ENCODE measurements around the gene CYLD.

The CYLD gene

DNA sequence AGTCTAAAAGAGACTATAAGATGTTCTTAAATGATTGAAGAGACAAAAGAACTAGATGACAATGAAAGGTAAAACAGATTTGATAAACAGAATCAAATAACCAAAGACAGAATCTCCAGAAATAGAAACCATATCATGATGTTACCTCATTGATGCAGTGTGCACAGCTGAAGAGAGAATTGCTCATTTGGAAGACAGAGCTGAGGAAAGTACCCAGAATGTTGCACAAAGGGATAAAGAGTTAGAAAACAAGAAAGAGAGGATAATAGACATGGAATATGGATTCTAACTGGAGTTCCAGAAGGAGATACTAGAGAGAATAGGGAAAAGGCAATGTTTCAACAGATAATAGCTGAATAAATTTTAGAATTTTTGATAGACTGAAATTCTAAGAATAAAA is 47.9 kb downstream of the CYLD start:
- ATAC-seq (no peak), DNase-seq (no peak)

DNA sequence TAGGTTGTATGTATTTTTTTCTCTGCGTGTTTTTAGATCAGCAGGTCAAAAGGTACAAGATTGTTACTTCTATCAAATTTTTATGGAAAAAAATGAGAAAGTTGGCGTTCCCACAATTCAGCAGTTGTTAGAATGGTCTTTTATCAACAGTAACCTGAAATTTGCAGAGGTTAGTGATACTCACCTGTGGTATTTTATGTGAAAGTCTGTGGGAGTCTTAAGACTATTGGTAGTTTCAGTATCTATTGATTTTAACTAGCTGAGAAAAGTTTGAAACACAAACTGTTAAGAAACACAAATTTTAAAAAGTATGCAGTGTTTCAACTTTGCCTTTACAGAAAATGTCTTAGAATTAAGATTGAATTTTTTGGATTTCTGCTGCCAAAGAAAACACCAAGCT is 49.6 kb downstream of the CYLD start:
- DNase-seq (no peak), ATAC-seq (no peak)

DNA sequence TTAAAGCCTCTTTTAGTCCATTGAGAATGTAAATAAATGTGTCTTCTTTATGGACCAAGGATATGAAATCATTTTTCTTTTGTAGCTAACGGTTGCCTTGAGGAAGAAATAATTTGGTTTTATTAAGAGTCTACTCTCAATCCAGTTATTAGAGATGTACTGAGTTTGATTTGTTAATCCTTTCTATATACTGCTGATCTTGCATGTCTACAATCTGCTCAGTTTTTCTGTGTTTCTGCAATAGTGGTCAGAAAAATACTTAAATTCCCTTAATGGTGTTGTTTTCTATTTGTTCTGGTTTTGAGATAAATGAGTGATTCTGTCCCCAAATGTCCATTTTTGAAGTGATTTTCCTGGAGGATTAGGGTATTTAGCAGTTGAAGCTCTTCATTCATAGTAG is 54.9 kb downstream of the CYLD start:
- ATAC-seq (no peak), DNase-seq (no peak)

DNA sequence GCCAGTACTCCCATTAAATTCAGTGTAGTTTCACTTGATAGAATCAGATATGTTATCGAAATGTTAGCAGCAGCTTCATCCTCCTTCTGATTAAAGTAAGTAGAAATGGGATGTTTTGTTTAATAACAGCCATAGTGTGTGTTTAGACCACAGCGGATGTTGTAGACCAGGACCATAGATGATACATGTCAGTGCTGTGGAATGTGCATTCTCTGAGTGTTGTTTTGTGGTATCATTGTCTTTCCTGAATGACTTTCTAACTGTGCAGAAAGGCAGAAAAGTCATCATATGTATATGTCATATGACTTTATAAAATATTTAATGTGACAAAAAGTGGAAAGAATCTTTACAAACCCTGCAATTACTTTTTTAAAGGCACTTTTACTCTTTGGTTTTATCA is 55.6 kb downstream of the CYLD start:
- DNase-seq (no peak), ATAC-seq (no peak)

DNA sequence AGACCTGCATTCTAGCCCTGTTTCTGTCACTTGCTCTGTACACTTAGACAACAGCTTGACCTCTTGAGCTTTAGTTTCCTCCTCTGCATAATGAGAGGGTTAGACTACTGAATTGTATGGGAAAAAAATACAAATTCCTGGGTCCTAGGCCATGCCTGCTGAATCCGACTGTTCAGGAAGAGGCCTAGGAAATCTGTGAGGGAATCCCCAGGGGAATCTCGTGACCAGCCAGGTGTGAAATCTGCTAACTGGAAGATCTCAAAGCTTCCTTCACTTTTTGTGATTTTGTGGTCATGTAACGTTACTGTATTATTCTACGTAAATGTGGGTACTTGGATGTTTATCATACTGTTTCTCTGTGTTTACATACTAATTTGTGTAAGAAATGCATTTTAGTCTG is 58.2 kb downstream of the CYLD start:
- DNase-seq (no peak), ATAC-seq (no peak)

DNA sequence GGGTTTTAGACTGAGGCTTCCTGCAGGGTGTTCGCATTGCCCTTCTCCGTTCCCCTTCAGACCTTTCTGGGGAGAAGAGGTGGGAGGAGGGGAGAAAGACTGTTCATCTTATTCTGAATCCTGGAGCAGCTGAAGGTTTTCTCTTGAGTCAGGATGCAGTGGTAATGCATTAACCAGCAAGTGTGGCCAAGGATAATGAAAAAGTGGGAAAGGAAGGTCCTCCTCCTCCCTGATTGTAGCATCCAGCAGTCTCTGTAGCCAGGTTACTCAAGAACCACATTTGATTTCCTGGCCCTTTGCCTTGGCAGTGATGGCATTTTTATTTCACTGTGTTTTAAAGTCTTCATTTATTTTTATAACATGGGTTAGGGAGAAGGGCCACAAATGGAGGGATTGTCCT is 59.1 kb downstream of the CYLD start:
- DNase-seq (no peak), ATAC-seq (no peak)

DNA sequence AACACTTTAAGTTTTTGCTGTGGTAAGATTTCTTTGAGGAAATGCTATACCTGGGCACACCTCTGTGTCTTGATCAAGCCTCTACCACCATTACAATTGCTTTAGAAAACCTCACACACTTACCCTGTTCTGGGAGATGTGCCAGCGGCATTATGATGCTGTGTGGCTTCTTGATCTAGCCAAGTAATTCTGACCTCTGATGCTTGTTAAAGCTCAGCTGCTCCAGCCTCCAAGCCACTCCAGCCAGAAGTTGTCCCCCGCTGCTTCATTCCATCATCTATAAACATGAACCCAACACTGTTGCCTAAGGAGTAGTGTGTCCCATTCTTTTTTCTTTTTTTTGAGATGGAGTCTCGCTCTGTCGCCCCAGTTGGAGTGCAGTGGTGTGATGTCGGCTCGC is 60.1 kb downstream of the CYLD start:
- ATAC-seq, result no peak
- no peak for DNase-seq

DNA sequence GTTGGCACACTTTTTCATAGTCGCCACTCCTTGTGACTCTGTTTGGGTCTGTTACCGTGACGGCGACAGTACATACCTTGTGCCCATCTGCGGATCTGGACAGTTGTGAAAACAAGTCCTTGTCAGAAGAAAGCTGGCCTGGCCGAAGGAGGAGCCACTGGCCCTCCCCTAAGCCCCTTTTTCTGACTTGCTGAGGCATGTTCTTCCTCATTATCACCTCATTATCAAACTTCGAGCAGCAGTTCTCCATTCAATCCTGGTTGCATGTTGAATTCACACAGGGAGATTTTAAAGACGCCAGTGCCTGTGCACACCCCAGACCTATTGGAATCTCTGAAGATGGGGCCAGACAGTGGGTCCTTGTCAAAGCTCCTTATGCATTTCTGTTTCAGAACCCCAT is 61.1 kb downstream of the CYLD start:
- ATAC-seq, result no peak
- no peak for DNase-seq

DNA sequence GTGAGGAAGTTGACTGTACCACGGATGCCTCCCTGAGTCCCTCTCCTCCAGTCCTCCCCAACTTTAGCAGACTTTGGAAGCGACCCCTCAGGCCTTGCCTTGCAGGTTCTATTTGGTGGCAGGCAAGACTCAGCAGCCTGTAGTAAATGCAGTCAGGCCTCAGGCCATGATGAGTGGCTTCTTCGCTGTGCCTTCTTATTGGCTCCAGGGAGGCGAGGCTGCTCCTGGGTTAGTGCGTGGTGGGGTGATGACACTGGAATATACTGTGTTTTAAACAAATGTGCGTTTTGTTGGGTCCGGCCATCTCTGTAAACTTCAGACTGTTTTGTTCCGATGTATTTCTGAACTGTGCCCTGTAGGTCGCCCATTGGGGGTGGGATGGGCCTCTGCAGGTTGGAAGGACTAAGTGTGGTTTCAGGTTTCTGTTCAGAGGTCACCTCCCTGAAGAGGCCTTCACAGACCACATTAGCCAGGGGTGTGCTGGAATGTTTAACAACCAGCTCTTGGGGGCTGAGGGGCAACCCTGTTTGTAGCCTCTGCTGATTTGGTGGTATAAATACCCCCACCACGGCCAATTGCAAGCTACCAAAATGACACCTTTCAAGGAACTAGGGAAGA is 62.5 kb downstream of the CYLD start:
- ATAC-seq (no peak), DNase-seq (no peak)

DNA sequence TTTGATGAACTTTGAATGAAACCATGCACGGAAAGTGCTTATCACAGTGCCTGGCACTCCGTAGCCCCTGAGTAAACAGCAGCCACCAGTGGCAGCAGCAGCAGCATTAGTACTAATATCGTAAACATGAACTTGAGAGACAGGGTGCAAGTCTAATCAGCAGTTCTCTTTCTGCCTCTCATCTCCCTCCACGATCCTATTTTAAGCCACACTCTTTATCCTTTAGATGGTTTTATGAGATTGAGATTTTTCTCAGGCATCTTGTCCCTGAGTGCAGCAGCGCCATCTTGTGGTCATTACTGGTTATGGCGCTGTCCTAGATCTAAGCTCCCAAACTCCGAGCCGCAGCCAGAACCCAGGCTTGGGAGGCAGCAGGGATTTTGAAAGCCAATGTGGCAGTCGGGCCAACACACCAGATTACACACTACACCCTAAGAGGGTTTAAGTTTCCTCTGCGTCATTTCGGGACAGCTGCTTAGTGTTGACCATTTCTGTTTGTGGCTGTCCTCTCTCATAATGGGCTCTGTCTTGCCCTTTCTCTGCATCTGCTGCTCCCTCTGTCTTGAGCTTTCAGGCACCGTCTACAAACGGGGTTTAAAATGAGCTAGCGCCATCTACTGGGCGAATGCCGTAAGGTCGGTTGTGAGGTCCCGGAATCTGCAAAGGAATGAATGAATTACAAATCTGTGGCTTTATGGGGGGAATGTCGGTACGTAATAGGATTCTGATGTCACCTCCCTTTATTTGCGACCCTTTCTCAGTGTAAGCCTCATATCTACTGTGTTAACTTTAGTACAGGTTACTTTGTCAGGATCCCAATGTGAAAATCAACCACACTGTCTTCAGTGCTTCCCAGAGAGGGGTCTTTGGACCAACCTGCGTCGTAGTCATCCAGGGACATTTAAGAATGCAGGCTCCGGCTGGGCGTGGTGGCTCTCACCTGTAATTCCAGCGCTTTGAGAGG is 64.5 kb downstream of the CYLD start:
- ATAC-seq, result peak; percentile 87
- peak; percentile 84 for DNase-seq

DNA sequence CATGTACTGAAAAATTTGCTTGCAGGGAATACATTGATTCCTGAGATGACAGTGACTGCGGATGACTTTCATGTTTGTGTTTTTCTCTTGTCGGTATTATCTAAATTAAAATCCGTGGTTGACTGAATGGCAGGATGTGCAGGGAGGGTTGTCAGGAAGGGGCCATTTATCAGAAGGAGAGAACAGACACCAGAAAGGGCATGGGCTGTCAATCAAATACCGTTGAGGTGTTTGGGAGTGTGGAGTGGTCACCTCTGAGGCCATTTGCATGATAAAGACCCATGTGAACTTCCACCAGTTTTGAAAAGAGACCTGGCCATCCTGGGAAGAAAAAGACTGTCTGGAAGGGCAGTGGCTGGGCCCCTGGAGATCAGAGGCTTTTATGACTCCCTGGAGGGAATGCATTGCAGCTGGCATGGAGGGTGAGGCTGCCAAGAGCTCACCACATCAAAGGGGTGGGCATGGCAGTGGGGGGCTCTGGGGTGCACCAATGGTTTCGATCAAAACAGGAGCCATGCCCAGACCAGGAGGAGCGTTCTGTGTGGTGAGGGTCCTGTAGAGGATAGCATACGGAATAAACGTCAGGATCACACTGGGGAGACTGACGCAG is 67.1 kb downstream of the CYLD start:
- ATAC-seq, result no peak
- no peak for DNase-seq

DNA sequence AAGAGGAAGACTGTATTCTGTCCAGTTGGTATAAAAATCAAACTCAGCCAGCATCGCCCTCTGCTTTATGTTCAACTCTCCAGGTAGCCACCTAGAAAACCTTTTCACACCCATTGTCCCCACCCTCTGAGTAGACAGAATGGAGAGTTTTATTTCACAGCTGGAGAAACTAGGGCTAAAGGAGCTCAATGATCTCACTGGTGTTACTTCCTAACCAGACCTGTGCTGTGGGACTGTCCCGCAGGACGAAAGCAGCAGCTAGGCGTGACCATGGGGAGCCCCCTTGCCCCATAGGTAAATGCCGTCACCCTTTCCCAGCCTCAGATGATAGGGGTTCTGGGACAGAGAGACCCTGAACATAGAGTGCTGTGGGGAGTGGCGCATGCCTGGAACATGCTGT is 67.7 kb downstream of the CYLD start:
- ATAC-seq (peak; percentile 31), DNase-seq (no peak)

DNA sequence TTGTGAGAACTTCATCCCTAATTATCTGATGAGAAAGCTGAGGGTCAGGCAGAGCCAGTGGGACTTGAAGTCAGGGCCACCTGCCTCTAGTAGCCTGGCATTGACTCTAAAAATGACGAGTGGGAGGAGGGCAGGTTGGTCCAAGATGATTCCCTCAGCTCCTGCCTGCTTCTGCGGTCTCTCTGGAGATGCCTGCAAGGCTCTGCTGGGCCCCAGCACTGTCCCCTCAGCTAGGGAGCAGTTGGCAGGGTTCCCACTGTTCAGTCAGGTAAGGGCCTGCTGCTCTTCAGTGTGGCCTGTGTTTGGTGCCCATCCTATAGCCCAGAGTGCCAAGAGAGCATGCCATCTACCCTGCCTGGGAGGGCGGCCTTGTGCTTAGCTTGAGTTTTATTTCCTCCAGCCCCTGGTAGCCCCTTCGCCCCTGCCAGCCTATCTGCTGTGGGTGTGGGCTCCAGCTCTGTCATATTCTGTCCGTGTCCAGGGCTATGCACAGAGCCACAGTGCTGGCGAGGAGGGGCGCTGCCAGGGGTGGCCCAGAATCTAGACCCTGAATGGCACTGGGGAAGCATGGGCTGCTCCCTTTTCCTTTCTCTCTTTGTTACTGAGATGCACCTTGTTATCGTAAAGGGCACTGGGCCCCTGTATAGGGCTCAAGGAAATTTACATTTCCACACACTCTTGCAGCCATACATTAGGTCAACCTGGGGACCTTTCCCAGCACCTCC is 68.5 kb downstream of the CYLD start:
- ATAC-seq (no peak), DNase-seq (no peak)

DNA sequence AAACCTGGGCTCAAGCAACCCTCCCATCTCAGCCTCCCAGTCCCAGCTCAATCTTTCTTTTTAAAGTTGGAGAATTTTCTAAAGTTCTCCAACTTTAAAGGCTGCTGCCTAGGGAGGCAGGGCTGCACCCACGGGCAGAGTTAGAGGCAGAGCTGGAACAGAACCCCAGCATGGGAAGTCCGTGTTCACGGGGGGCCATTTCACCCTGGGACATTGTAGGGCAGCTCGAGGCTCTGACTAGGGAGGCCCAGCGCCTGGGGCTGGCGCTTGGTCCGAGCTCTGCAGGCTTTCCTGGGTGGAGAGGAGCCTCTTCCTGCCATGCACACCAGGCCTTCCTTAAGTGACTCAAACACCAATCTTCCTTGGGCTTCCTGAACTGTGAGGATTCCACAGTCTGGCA is 70.2 kb downstream of the CYLD start:
- ATAC-seq, result no peak
- DNase-seq, result no peak

DNA sequence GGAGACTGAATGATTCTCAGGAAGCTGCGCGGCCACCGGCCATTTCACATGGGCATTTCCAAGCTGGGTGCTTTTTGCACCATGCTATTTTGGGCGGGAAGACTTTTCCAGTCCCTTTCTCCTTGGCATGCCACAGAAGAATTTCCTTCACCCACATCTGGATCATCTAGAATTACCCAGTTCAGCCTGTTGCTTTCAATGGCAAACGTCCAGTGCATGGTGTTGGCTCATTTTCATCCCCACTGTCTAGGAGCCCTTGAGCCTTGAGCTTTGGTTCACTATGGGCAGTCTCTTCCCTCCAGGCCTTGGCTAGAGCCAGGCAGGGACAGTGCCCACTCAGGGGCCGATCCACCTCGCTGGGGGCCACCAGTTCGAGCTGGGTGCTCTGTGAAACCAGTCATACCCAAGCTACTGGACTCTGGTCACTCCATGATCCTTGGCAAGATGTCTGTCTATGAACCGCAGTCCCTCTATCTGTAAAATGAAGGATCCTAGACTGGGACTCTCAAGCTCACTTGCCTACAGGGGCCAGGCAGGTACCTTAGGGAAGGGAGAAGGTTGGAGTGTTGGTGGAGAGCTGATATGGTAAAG is 71.1 kb downstream of the CYLD start:
- DNase-seq (no peak), ATAC-seq (no peak)

DNA sequence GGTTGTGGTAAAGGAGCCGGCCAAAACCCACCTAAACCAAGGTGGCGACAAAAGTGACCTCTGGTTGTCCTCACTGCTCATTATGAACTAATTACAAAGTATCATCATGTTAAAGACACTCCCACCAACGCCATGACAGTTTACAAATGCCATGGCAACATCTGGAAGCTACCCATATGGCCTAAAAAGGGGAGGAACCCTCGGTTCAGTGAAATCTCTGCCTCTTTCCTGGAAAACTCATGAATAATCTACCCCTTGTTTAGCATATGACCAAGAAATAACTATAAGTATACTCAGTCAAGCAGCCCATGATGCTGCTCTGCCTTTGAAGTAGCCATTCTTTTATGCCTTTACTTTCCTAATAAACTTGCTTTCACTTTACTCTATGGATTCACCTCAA is 72.2 kb downstream of the CYLD start:
- DNase-seq (no peak), ATAC-seq (no peak)

DNA sequence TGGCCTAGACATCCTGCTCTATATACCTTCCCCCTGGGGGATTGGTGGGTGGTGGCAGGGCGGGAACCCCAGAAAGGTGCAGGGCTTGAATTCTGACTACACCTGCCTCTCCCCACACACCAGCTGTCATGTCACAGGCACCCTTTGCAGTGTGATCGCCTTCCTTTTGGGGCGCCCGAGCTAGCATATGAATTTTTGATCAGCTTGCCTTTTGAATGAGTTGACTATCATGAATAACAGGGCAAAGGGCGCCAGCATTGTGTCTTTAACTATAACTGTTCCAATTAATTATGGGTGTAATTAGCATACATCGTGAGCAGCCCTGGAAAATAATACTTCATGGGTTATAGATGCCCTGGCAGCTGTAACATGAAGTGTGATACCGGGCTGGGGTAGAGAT is 72.7 kb downstream of the CYLD start:
- DNase-seq (no peak), ATAC-seq (no peak)

DNA sequence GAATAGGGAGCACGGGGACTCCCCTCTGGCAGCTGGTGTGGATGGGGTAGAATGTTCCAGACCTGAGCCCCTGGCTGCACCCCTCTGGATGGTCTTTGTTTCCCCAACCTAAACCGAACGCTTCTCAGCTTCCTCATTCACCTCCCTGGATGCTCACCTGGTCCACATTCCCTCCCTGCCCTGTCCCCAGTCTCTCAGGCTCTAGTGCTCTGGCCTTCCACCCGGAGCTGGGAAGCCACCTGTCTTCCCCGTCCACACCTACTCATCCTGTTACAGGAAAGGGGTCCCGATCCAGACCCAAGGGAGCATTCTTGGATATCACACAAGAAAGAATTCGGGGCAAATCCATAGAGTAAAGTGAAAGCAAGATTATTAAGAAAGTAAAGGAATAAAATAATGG is 73.5 kb downstream of the CYLD start:
- no peak for ATAC-seq
- DNase-seq, result no peak

DNA sequence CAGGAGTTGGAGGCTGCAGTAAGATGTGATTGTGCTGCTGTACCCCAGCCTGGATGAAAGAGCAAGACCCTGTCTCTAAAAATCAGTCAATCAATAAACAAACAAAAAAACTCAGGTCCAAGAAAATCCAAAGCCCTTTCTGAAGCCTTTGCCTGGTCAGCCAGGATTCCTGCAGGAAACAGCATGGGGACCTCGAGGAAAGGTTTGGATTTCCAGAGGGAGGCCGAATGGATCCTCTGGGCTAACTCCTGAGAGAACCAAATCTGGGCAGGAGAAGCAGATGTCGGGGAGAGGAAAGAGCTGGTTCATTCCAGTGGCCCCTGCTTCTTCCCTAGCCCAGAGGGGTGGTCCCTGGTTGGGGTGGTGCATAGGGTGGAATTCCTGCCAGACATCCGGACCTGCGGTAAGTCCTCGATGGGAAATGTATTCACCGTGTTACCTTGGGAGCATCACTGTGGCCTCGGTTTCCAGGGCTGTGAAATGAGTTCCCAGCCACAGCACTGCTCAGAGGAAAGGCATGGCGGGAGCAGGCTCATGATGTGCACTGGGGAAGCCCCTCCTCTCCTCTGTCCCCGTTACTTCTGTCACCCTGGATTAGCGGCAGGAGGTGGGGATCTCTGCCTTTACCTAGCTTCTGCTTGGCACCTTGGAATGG is 75.1 kb downstream of the CYLD start:
- DNase-seq, result no peak
- ATAC-seq, result no peak

DNA sequence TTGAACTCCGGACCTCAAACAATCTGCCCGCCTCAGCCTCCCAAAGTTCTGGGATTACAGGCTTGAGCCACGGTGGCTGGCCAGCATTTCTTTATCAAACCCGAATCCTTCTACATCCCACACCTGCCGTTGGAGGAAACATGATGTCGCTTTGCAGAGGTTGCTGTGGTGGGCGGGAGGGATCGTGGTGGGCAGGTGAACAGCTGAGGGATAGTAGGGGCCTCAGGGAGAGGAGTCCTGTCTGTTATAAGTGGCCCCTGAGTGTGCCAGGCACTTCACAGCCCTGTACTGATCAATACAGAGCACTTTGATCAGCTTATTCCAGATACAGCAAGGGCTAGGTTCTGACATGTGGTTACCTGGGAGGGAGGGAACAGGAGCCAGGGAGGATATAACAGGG is 76.5 kb downstream of the CYLD start:
- DNase-seq, result no peak
- ATAC-seq, result no peak

DNA sequence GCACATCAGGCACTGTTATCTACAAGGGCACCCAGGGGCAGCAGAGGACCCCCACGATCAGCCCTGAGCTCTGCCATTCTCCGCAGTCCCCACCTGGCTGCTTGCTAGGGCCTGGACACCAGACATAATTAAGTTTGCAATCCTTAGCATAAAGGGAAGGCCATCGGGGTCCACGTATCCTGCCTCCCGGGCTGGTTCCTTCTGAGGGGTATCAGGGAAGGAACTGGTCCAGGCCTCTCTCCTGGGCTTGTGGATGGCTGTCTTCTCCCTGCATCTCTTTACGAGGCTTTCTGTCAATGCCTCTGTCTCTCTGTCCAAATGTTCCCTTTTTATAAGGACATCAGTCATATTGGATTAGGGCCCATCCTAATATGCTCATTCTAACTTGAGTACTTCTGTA is 77.8 kb downstream of the CYLD start:
- DNase-seq, result no peak
- ATAC-seq, result no peak

DNA sequence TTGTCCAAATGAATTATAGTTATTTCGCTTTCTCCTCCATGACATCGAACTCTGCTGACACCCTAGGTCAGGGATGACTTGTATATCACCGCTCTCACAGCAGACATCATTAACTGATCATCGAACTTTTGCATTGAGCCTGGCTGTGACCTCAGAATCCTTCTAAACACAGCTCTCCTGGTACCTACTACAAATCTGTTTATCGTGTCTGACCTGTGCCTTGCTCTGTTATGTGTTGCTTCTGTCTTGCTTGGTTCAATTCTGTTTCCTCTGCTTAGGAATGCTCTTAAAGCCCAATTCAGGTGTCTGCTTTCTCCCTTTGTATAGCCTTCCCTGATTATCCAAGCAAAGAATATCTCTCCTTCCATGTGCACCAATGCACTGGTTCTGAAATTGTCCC is 78.3 kb downstream of the CYLD start:
- DNase-seq, result no peak

More for the DNA sequence above, 78.3 kb downstream of the CYLD start:
- ATAC-seq, result no peak
